ENCODE results near the gene METTL4. TPM values are rescaled to one million over a fixed set of nuclear protein-coding genes. Genes with fewer than 3 reads are reported as not detected.

Gene METTL4
- total RNA-seq, 1 donor from 2014 or later, result 15.4 TPM

DNA sequence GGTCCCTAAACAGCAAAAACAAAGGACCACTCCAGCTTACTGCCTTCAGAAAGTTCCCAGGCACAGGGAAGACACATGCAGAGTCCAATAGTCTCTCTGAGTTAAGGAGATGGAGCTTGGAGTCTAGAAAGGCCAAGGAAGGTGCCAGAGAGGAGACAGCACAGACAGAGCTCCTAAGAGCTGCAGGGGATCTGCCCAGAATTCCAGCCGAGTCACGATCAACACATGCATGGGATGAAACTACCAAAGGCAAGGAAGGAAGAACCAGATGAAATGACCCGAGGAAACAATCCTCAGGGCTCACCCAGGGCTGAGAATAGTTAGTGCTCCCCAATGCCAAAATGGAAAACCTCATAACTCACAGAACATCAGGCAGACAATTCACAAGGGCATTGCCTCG is 15.4 kb downstream of the METTL4 start:
- no peaks in the 10 kb centered on the region for H3K27me3 Mint-ChIP-seq (ENCODE audit: unreplicated experiment)
- TF ChIP-seq, protein P1, sequence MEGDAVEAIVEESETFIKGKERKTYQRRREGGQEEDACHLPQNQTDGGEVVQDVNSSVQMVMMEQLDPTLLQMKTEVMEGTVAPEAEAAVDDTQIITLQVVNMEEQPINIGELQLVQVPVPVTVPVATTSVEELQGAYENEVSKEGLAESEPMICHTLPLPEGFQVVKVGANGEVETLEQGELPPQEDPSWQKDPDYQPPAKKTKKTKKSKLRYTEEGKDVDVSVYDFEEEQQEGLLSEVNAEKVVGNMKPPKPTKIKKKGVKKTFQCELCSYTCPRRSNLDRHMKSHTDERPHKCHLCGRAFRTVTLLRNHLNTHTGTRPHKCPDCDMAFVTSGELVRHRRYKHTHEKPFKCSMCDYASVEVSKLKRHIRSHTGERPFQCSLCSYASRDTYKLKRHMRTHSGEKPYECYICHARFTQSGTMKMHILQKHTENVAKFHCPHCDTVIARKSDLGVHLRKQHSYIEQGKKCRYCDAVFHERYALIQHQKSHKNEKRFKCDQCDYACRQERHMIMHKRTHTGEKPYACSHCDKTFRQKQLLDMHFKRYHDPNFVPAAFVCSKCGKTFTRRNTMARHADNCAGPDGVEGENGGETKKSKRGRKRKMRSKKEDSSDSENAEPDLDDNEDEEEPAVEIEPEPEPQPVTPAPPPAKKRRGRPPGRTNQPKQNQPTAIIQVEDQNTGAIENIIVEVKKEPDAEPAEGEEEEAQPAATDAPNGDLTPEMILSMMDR (IDR thresholded peaks at IDR 0.05; ENCODE audit: partially characterized antibody, unreplicated experiment), result no peak
- no peaks in the 10 kb centered on the region for H3K36me3 Mint-ChIP-seq (ENCODE audit: unreplicated experiment)
- H3K4me1 Mint-ChIP-seq (ENCODE audit: low read depth, unreplicated experiment), result peaks cover 3% of the 10 kb centered on the region
- H3K27ac Mint-ChIP-seq (ENCODE audit: unreplicated experiment), result no peak overlapping the region
- no peaks in the 10 kb centered on the region for H3K9me3 Mint-ChIP-seq (ENCODE audit: unreplicated experiment)
- DNase-seq, result no peak
- H3K4me3 Mint-ChIP-seq (ENCODE audit: unreplicated experiment), result no peak overlapping the region

- peaks cover 3% of the 10 kb centered on the region for H3K4me1 Mint-ChIP-seq (ENCODE audit: low read depth, unreplicated experiment)
- no peaks in the 10 kb centered on the region for H3K36me3 Mint-ChIP-seq (ENCODE audit: unreplicated experiment)
- no peak for DNase-seq
- no peaks in the 10 kb centered on the region for H3K9me3 Mint-ChIP-seq (ENCODE audit: unreplicated experiment)
- no peaks in the 10 kb centered on the region for H3K27me3 Mint-ChIP-seq (ENCODE audit: unreplicated experiment)
- TF ChIP-seq, protein P1 (IDR thresholded peaks at IDR 0.05; ENCODE audit: partially characterized antibody, unreplicated experiment), result no peak
- H3K4me3 Mint-ChIP-seq (ENCODE audit: unreplicated experiment), result no peak overlapping the region
- no peak overlapping the region for H3K27ac Mint-ChIP-seq (ENCODE audit: unreplicated experiment)
Observed at GRCh38 chr18:2554696-2555095, 16.6 kb downstream of the METTL4 start.

DNA sequence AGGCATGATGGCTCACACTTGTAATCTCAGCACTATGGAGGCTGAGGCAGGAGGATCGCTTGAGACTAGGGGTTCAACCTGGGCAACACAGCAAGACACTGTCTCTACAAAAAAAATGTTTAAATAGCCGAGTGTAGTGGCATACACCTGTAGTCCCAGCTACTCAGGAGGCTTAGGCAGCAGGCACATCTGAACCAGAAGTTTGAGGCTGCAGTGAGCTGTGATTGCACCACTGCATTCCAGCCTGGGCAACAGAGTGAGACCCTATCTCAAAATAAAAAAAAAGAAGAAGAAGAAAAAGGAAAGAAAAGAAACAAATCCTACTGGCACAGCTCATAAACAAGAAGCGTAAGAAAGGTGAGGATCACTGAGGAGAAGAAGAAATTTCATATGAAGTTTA is 19.9 kb downstream of the METTL4 start:
- Mint-ChIP-seq H3K27ac (ENCODE audit: unreplicated experiment) (no peak overlapping the region), H3K4me3 (ENCODE audit: unreplicated experiment) (no peak overlapping the region), H3K4me1 (ENCODE audit: low read depth, unreplicated experiment) (peaks cover 3% of the 10 kb centered on the region), H3K9me3 (ENCODE audit: unreplicated experiment) (no peaks in the 10 kb centered on the region), H3K27me3 (ENCODE audit: unreplicated experiment) (no peaks in the 10 kb centered on the region), H3K36me3 (ENCODE audit: unreplicated experiment) (no peaks in the 10 kb centered on the region)
- TF ChIP-seq, protein P1 (IDR thresholded peaks at IDR 0.05; ENCODE audit: partially characterized antibody, unreplicated experiment), result no peak
- no peak for DNase-seq

DNA sequence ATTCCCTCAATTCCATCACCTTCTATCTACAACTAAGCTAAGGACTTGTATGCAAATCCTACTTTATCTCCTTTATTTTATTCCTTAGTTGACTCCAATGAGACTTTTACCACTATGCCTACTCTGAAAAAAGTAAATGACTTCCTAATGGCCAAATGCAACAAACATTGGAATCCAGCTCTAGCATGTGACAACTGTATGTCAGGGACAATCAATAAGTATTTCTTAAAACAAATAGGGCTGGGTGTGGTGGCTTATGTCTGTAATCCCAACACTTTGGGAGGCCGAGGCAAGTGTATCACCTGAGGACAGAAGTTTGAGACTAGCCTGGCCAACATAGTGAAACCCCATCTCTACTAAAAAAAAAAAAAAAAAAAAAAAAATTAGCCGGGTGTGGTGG is 21.8 kb downstream of the METTL4 start:
- Mint-ChIP-seq H3K36me3 (ENCODE audit: unreplicated experiment) (no peaks in the 10 kb centered on the region), H3K27ac (ENCODE audit: unreplicated experiment) (no peak overlapping the region), H3K4me3 (ENCODE audit: unreplicated experiment) (no peak overlapping the region), H3K9me3 (ENCODE audit: unreplicated experiment) (no peaks in the 10 kb centered on the region), H3K4me1 (ENCODE audit: low read depth, unreplicated experiment) (no peaks in the 10 kb centered on the region), H3K27me3 (ENCODE audit: unreplicated experiment) (no peaks in the 10 kb centered on the region)
- TF ChIP-seq, protein P1 (IDR thresholded peaks at IDR 0.05; ENCODE audit: partially characterized antibody, unreplicated experiment), result no peak
- DNase-seq, result no peak

DNA sequence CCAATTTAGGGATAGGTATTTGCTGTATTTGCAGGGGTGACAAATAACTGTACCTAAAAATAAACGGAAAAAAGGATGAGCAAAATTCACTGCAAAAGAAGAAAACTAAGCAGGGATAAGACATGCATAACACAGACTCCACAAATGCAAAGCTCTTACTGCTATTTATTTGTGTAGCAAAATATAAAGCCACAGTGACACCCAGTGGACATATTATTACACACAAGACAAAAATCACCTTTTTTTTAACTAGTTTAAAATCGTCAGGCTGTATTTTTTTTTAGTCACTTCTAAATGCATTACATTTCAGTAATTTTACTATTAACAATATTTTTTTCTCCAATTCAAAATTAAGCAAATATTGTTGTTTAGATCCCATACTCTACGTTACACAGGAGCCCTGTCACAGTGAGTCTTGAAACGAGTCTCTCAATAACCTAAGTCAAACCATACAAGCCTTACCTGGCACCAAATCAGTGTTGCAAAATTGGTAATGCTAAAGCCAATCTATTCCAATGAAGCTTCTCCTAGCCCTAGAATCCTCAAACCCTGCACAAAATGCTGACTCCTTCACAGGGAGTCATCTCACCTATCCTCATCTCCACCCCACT is 23.7 kb downstream of the METTL4 start:
- Mint-ChIP-seq H3K36me3 (ENCODE audit: unreplicated experiment) (no peaks in the 10 kb centered on the region), H3K27ac (ENCODE audit: unreplicated experiment) (no peak overlapping the region), H3K27me3 (ENCODE audit: unreplicated experiment) (no peaks in the 10 kb centered on the region), H3K4me1 (ENCODE audit: low read depth, unreplicated experiment) (no peaks in the 10 kb centered on the region), H3K4me3 (ENCODE audit: unreplicated experiment) (no peak overlapping the region), H3K9me3 (ENCODE audit: unreplicated experiment) (no peaks in the 10 kb centered on the region)
- TF ChIP-seq, protein P1 (IDR thresholded peaks at IDR 0.05; ENCODE audit: partially characterized antibody, unreplicated experiment), result peak; percentile 69
- DNase-seq, result no peak

Data from glutamatergic neuron (in vitro differentiated cells).